ENCODE data around the gene ALDH3B2.
"Not testable (repeated sequence)": the region's sequence is repeated elsewhere in the genome, so short reads cannot be mapped to it uniquely, and the experiment has no call there.

The ALDH3B2 gene

DNA sequence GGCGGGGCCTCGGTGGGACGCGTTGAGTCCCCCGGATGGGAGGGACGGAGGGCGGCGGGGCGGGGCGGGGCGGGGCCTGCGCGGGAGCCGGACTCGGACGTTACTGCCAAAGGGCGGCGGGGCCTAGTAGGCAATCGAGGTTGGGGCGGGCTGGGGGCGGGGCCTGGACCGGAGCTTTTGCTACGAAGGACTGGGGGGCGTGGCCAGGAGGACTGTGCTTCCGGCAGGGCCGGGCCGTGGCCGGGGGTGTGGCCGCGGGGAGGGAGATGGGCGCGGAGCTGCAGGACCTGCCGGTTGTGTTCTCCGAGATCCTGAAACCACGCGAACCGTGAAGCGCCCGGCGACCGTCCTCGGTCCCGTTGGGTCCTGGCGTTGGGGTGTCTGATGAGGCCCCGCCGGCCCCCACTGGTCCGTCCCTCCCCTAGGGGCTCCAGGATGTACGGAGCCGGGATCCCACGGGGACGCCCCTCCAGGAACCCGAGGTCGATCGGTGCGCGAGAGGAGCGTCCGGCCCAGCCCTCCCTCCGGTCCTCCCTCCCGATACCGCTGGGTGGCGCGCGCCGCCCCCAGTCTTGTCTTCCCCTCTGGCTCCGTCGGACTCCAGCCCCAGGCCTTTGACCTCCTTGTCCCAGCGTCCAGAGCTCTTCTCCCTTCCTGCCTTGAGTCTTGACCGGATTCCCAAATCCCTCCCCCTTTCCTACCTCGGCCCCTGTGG is 44.0 kb downstream of the ALDH3B2 start:
- no peaks in the 10 kb centered on the region for H3K36me3 ChIP-seq (ENCODE audit: insufficient read depth, low read length)
- H3K4me1 ChIP-seq (ENCODE audit: control insufficient read depth, insufficient read depth, low read length): peaks cover 12% of the 10 kb centered on the region
- H3K9me3 ChIP-seq (replicated peaks; ENCODE audit: low read length): no peaks in the 10 kb centered on the region
- peaks cover 6% of the 10 kb centered on the region for H3K27me3 ChIP-seq (ENCODE audit: control insufficient read depth, insufficient read depth, low read length)
- peak overlapping the region; percentile 84 for H3K9ac ChIP-seq (ENCODE audit: low read depth, low read length)
- peak overlapping the region; percentile 99 for H3K4me2 ChIP-seq (ENCODE audit: low read length)
- H3K4me3 ChIP-seq (ENCODE audit: low read length): peak overlapping the region; percentile 89

DNA sequence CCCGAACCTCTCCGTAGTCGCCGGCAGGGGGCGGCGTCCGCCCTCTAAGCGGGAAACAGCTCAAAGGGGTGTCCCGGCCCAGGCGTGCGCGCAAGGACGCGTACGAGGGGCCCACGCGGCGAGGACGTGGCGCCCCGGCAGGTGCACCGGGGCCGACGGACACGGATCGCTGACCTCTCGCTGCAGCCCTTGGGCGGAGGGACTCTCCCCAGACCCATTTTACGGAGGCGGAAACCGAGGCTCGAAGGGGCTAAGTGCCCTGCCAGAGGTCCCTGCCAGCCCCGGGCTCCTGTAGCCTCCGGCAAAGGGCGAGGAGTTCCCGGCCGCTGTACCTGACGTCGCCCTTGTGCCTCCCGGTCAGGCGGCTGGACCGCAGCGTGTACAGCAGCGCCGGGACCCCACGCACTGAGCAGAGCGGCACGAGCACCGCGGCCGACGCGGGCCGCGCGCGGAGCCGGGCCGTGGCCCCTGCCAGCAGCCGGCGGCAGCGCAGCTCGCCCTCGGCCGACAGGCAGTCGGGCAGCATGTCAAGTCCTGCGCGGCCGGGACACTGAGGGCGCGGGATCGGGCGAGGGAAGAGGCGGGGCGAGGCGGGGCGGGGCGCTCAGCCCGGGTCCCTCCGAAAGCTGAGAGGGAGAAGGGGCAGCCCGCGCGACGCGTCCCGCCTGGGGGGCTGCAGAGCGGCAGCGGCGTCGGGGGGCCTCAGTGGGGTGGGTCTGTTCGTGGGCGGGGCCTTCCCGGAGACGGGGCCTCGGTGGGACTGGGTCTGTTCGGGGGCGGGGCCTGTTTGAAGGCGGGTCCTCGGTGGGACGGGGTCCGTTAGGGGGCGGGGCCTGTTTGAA is 44.8 kb downstream of the ALDH3B2 start, which contains the start of gene NUDT8:
Gene NUDT8 (minus strand): TSS at position 552 of the 842 bp plus-strand sequence. CDS start 26 bp downstream, at position 526.
- H3K4me3 ChIP-seq (ENCODE audit: low read length): peak within 1 kb of the TSS; percentile 89
- peak within 1 kb of the TSS; percentile 99 for H3K4me2 ChIP-seq (ENCODE audit: low read length)
- peaks cover 12% of the 10 kb centered on the region for H3K4me1 ChIP-seq (ENCODE audit: control insufficient read depth, insufficient read depth, low read length)
- peaks cover 6% of the 10 kb centered on the region for H3K27me3 ChIP-seq (ENCODE audit: control insufficient read depth, insufficient read depth, low read length)
- H3K9ac ChIP-seq (ENCODE audit: low read depth, low read length): peak within 1 kb of the TSS; percentile 84
- H3K36me3 ChIP-seq (ENCODE audit: insufficient read depth, low read length): no peaks in the 10 kb centered on the region
- H3K9me3 ChIP-seq (replicated peaks; ENCODE audit: low read length): no peaks in the 10 kb centered on the region

- Histone ChIP-seq H3K36me3 (ENCODE audit: insufficient read depth, low read length) (no peaks in the 10 kb centered on the region), H3K27me3 (ENCODE audit: control insufficient read depth, insufficient read depth, low read length) (no peaks in the 10 kb centered on the region), H3K9me3 (replicated peaks; ENCODE audit: low read length) (no peaks in the 10 kb centered on the region), H3K9ac (ENCODE audit: low read depth, low read length) (peak overlapping the region; percentile 15), H3K4me3 (ENCODE audit: low read length) (peak overlapping the region; percentile 75), H3K4me1 (ENCODE audit: control insufficient read depth, insufficient read depth, low read length) (peaks cover 12% of the 10 kb centered on the region), H3K4me2 (ENCODE audit: low read length) (peak overlapping the region; percentile 95)
These were observed 45.6 kb downstream of the ALDH3B2 start for GRCh38 chr11:67628710-67629385.

DNA sequence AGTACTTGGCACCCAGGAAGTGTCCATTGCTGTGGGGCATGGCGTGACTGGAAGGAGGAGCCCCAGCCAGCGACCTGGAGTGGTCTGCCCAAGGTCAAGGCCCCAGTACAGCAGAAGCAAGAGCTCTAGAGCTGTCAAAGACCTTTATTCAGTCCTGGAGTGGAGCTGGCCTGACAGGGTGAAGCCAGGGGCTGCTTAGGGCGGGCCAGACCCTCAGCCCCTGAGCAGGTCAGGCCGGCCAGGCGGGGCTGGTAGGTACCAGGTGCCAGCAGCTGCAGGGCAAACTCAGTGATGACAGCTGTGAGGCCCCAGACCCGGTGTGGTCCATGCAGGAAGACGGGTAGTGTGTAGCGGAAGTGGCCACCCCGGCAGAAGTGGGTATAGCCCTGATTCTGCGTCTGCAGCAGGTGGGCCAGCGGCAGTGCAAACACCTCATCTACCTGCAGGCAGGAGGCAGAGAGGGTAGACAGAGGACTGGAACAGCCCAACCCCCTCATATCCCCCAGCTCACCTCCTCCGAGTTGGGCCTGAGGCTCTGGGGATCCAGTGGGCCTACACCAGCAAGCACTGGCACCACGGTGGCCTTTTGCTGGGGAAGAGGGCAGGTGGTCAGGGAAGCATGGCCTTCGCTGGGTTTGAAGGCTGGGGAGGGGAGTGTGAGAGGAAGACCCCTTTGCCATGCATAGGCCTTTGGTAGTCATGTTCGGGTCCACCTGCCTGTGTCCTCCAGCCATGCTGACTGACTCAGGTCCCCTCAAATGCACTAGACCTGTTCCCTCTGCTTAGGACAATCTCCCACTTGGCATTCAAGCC is 46.4 kb downstream of the ALDH3B2 start:
- Histone ChIP-seq H3K36me3 (ENCODE audit: insufficient read depth, low read length) (no peaks in the 10 kb centered on the region), H3K27me3 (ENCODE audit: control insufficient read depth, insufficient read depth, low read length) (no peaks in the 10 kb centered on the region), H3K9ac (ENCODE audit: low read depth, low read length) (no peak overlapping the region), H3K9me3 (replicated peaks; ENCODE audit: low read length) (no peaks in the 10 kb centered on the region), H3K4me2 (ENCODE audit: low read length) (no peak overlapping the region), H3K4me1 (ENCODE audit: control insufficient read depth, insufficient read depth, low read length) (peaks cover 12% of the 10 kb centered on the region), H3K4me3 (ENCODE audit: low read length) (no peak overlapping the region)

DNA sequence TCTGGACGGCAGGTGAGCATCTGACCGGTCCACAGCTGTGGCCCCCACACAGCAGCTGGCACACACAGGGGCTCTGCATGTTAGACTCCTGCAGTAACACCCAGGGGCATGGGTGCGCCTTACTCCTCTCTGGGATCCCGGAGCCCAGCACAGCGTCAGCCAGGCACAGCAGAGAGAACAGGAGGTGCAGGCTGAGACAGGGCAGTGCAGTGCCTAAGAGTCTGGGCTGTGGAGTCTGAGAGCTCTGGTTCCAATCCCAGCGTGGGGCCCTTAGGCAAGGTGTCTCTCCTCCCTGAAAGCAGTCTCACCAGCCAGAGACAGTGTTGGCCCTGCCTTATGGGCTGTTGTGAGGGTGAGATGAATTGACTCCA is 47.0 kb downstream of the ALDH3B2 start:
- Histone ChIP-seq H3K9ac (ENCODE audit: low read depth, low read length) (no peak overlapping the region), H3K27me3 (ENCODE audit: control insufficient read depth, insufficient read depth, low read length) (no peaks in the 10 kb centered on the region), H3K4me2 (ENCODE audit: low read length) (no peak overlapping the region), H3K9me3 (replicated peaks; ENCODE audit: low read length) (no peaks in the 10 kb centered on the region), H3K4me3 (ENCODE audit: low read length) (no peak overlapping the region), H3K4me1 (ENCODE audit: control insufficient read depth, insufficient read depth, low read length) (peaks cover 12% of the 10 kb centered on the region), H3K36me3 (ENCODE audit: insufficient read depth, low read length) (no peaks in the 10 kb centered on the region)

DNA sequence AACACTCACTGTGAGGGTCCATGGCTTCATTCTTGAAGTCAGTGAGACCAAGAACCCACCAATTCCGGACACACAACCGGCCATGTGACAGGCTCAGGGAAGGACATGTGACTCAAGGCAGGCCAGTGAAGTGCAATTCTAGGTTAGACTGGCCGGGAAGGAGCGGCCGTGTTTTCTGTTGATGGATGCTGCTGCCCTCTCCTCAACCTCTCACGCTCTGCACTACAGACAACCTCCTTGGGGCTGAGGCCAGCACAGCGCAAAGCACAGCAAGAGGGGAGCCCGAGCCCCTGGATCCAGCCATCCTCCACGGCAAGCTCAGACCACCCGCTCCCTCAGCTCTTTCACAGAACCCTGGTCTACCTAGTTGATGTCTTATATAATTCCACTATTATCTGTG is 47.5 kb downstream of the ALDH3B2 start:
- Histone ChIP-seq H3K36me3 (ENCODE audit: insufficient read depth, low read length) (no peaks in the 10 kb centered on the region), H3K4me3 (ENCODE audit: low read length) (no peak overlapping the region)

GRCh38 chr11:67626131-67626833 is 48.1 kb downstream of the ALDH3B2 start:
- not testable (repeated sequence) for H3K9ac ChIP-seq (ENCODE audit: low read depth, low read length); H3K36me3 ChIP-seq (ENCODE audit: insufficient read depth, low read length); H3K4me3 ChIP-seq (ENCODE audit: low read length); H3K9me3 ChIP-seq (replicated peaks; ENCODE audit: low read length); H3K27me3 ChIP-seq (ENCODE audit: control insufficient read depth, insufficient read depth, low read length); H3K4me2 ChIP-seq (ENCODE audit: low read length)
- H3K4me1 ChIP-seq (ENCODE audit: control insufficient read depth, insufficient read depth, low read length): peaks cover 12% of the 10 kb centered on the region

More for the DNA sequence above, 47.5 kb downstream of the ALDH3B2 start:
- Histone ChIP-seq H3K9me3 (replicated peaks; ENCODE audit: low read length) (no peaks in the 10 kb centered on the region), H3K4me2 (ENCODE audit: low read length) (no peak overlapping the region), H3K9ac (ENCODE audit: low read depth, low read length) (no peak overlapping the region), H3K4me1 (ENCODE audit: control insufficient read depth, insufficient read depth, low read length) (peaks cover 12% of the 10 kb centered on the region), H3K27me3 (ENCODE audit: control insufficient read depth, insufficient read depth, low read length) (no peaks in the 10 kb centered on the region)

- H3K36me3 ChIP-seq (ENCODE audit: insufficient read depth, low read length); H3K27me3 ChIP-seq (ENCODE audit: control insufficient read depth, insufficient read depth, low read length); H3K9me3 ChIP-seq (replicated peaks; ENCODE audit: low read length); H3K4me1 ChIP-seq (ENCODE audit: control insufficient read depth, insufficient read depth, low read length); H3K4me2 ChIP-seq (ENCODE audit: low read length); H3K4me3 ChIP-seq (ENCODE audit: low read length); H3K9ac ChIP-seq (ENCODE audit: low read depth, low read length): not testable (repeated sequence)
These were observed 50.6 kb downstream of the ALDH3B2 start for GRCh38 chr11:67623795-67624194.

GRCh38 chr11:67622905-67623304 is 51.5 kb downstream of the ALDH3B2 start:
- H3K4me3 ChIP-seq (ENCODE audit: low read length); H3K36me3 ChIP-seq (ENCODE audit: insufficient read depth, low read length); H3K9me3 ChIP-seq (replicated peaks; ENCODE audit: low read length); H3K9ac ChIP-seq (ENCODE audit: low read depth, low read length); H3K4me1 ChIP-seq (ENCODE audit: control insufficient read depth, insufficient read depth, low read length); H3K4me2 ChIP-seq (ENCODE audit: low read length); H3K27me3 ChIP-seq (ENCODE audit: control insufficient read depth, insufficient read depth, low read length): not testable (repeated sequence)

GRCh38 chr11:67621928-67622327 is 52.5 kb downstream of the ALDH3B2 start:
- H3K36me3 ChIP-seq (ENCODE audit: insufficient read depth, low read length); H3K9ac ChIP-seq (ENCODE audit: low read depth, low read length); H3K4me2 ChIP-seq (ENCODE audit: low read length); H3K9me3 ChIP-seq (replicated peaks; ENCODE audit: low read length); H3K4me1 ChIP-seq (ENCODE audit: control insufficient read depth, insufficient read depth, low read length); H3K4me3 ChIP-seq (ENCODE audit: low read length): not testable (repeated sequence)
- peaks cover 10% of the 10 kb centered on the region for H3K27me3 ChIP-seq (ENCODE audit: control insufficient read depth, insufficient read depth, low read length)

Measured in skeletal muscle satellite cell (primary cell).